DOHH2 (cell line): ENCODE results near the gene DCAF5.

Source experiments
- H3F3A ChIP-seq: fragments of 200-600 bp; sonication (generic), shearing (Covaris generic); 2 replicates; pipeline ENCODE4 v1.6.0; 2016; ENCODE audit warnings: antibody characterized with exemption, mild to moderate bottlenecking; ENCODE audit not compliant: control insufficient read depth, insufficient read depth
- H3K27ac ChIP-seq: fragments of 200-600 bp; sonication (generic); 2 replicates; pipeline ENCODE4 v1.5.1; 2014; ENCODE audit warnings: low read depth, mild to moderate bottlenecking, low read length, moderate library complexity
- H3K27me3 ChIP-seq: fragments of 200-600 bp; sonication (generic); 2 replicates; pipeline ENCODE4 v1.6.1; 2014; ENCODE audit warnings: mild to moderate bottlenecking, low read length, mixed read lengths; ENCODE audit not compliant: control insufficient read depth
- H3K36me3 ChIP-seq: fragments of 200-600 bp; sonication (generic); 2 replicates; pipeline ENCODE4 v1.6.1; 2014; ENCODE audit warnings: mild to moderate bottlenecking, low read length, moderate library complexity, mixed read lengths; ENCODE audit not compliant: control insufficient read depth
- H3K4me1 ChIP-seq: fragments of 200-600 bp; sonication (generic); 2 replicates; pipeline ENCODE4 v1.6.1; 2014; ENCODE audit warnings: mild to moderate bottlenecking, low read length, mixed read lengths; ENCODE audit not compliant: control insufficient read depth
- H3K4me2 ChIP-seq: fragments of 200-600 bp; sonication (generic); 2 replicates; pipeline ENCODE4 v1.6.0; 2014; ENCODE audit warnings: mild to moderate bottlenecking, low read length, moderate library complexity
- H3K4me3 ChIP-seq: fragments of 200-600 bp; sonication (generic); 2 replicates; pipeline ENCODE4 v1.5.1; 2014; ENCODE audit warnings: mild to moderate bottlenecking, low read length, mixed read lengths
- H3K79me2 ChIP-seq: fragments of 200-600 bp; sonication (generic); 2 replicates; pipeline ENCODE4 v1.6.1; 2014; ENCODE audit warnings: mild to moderate bottlenecking, low read length, mixed read lengths; ENCODE audit not compliant: control insufficient read depth
- H3K9me2 ChIP-seq: fragments of 200-600 bp; sonication (generic); replicated peaks from 2 replicates; pipeline ENCODE4 v1.6.1; 2014; ENCODE audit warnings: mild to moderate bottlenecking, low read length, mixed read lengths; ENCODE audit not compliant: control insufficient read depth
- H3K9me3 ChIP-seq: fragments of 200-600 bp; sonication (generic); 2 replicates; pipeline ENCODE4 v1.6.1; 2014; ENCODE audit warnings: antibody characterized with exemption, low read length, mixed read lengths; ENCODE audit not compliant: control insufficient read depth, insufficient read depth
- H4K20me1 ChIP-seq: fragments of 200-600 bp; sonication (generic); 2 replicates; pipeline ENCODE4 v1.6.0; 2014; ENCODE audit warnings: low read depth, mild to moderate bottlenecking, antibody characterized with exemption, low read length, moderate library complexity; ENCODE audit not compliant: control insufficient read depth, insufficient read depth
- EZH2phosphoT487 ChIP-seq: fragments of 200-600 bp; sonication (generic); IDR thresholded peaks from 2 replicates; pipeline ENCODE4 v1.6.1; 2017; ENCODE audit warnings: borderline replicate concordance, mild to moderate bottlenecking, antibody characterized with exemption, low read length, moderate library complexity, mixed read lengths
- TF ChIP-seq, protein P1 (sequence below): fragments of 200-600 bp; sonication (generic); IDR thresholded peaks from one replicate; pipeline ENCODE4 v1.5.1; 2014; ENCODE audit warnings: antibody characterized with exemption, mild to moderate bottlenecking, low read depth, low read length; ENCODE audit not compliant: poor library complexity, severe bottlenecking

The DCAF5 gene

DNA sequence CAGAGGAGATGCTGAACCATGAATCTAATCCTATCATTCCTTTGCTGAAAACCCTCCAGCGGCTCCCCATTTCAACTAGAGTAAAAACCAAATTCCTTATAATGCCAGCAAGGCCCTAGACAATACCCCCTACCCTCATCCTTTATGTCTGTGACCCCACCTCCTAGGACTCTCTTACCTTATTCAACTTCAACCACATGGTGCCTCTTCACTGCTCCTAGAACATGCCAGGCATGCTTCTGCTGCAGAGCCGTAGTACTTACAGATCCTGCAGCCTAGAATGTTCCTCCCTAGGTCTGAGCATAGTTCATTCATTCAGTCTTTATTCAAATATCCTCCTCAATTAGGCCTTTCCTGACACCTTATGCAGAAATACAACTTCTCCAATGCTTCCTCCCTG, 54.9 kb downstream of the DCAF5 start:
- Histone ChIP-seq H3K27me3 (no peaks in the 10 kb centered on the region), H3K9me2 (no peaks in the 10 kb centered on the region), H3K4me1 (no peaks in the 10 kb centered on the region), H3K4me2 (no peak overlapping the region), H3K36me3 (peaks cover 10% of the 10 kb centered on the region; the same call in 1 of the 2 replicates), H3K4me3 (no peak overlapping the region), H3K9me3 (no peaks in the 10 kb centered on the region), H3K27ac (no peak overlapping the region), H3K79me2 (no peaks in the 10 kb centered on the region), H3F3A (no peaks in the 10 kb centered on the region), H4K20me1 (no peaks in the 10 kb centered on the region)
- TF ChIP-seq, protein P1, sequence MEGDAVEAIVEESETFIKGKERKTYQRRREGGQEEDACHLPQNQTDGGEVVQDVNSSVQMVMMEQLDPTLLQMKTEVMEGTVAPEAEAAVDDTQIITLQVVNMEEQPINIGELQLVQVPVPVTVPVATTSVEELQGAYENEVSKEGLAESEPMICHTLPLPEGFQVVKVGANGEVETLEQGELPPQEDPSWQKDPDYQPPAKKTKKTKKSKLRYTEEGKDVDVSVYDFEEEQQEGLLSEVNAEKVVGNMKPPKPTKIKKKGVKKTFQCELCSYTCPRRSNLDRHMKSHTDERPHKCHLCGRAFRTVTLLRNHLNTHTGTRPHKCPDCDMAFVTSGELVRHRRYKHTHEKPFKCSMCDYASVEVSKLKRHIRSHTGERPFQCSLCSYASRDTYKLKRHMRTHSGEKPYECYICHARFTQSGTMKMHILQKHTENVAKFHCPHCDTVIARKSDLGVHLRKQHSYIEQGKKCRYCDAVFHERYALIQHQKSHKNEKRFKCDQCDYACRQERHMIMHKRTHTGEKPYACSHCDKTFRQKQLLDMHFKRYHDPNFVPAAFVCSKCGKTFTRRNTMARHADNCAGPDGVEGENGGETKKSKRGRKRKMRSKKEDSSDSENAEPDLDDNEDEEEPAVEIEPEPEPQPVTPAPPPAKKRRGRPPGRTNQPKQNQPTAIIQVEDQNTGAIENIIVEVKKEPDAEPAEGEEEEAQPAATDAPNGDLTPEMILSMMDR: no peak
- no peak for TF ChIP-seq EZH2phosphoT487

DNA sequence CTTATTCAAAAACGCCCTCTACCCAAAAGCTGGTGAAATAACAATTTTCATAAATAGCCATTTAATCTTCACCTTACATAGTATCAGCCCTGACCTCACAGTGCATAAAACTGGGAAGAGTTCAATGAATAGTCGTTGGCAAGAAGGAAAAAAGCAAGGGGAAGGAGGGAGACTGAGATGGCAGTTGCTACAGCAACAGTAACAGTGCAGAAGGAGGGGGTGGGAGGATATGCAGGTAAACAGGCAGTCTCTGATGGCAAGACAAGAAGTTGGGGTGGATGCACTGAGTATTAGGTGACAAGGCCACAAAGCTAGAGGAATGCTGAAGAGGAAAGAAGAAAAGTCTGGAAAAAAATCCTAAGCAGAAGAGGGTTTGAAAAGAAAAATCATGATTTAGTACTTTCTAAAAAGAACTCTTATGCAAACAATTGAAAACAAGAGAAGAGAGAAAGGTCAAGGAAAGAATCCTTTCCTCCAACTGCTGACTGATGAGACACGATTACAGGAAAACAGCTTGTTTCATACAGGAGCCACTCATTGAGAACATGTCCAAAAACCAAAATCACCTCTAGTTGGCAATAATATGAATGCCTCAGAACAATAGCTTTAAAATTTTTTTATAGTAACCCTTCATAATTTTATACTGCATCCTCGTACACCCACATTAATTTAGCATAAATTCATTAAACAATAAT, 56.0 kb downstream of the DCAF5 start:
- Histone ChIP-seq H3K4me3 (no peak overlapping the region), H3F3A (no peaks in the 10 kb centered on the region), H3K4me1 (no peaks in the 10 kb centered on the region), H3K4me2 (no peak overlapping the region), H3K27me3 (no peaks in the 10 kb centered on the region), H3K9me3 (no peaks in the 10 kb centered on the region), H3K9me2 (no peaks in the 10 kb centered on the region), H4K20me1 (no peaks in the 10 kb centered on the region), H3K36me3 (0 out of 2 replicates have a peak, but pooled peaks cover 7% of the 10 kb centered on the region), H3K27ac (no peak overlapping the region), H3K79me2 (no peaks in the 10 kb centered on the region)
- TF ChIP-seq, protein P1: no peak
- no peak for TF ChIP-seq EZH2phosphoT487

DNA sequence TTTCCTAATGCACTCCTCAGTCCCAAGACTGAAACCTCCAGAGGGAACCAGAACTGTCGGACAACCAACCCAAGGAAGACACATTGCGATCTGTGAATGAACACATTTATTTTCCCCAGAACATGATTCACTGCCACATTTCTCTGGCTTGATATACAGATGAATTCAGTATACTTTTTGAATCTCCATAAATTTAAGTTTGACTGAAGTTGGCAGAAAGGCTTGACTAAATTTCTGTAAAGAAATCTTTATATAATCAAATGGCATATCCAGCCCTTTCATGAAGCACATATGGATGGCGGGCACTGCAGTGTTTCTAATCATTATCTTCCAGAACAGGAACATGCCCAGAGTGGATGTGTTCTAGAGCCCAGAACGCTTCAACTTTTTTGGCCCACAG, 56.7 kb downstream of the DCAF5 start:
- Histone ChIP-seq H3K9me2 (no peaks in the 10 kb centered on the region), H3K79me2 (no peaks in the 10 kb centered on the region)

More for the DNA sequence above, 56.7 kb downstream of the DCAF5 start:
- no peaks in the 10 kb centered on the region for H3K4me1 ChIP-seq
- H3K36me3 ChIP-seq: peaks cover 10% of the 10 kb centered on the region
- no peaks in the 10 kb centered on the region for H4K20me1 ChIP-seq
- no peaks in the 10 kb centered on the region for H3K9me3 ChIP-seq
- TF ChIP-seq EZH2phosphoT487: no peak
- TF ChIP-seq, protein P1: no peak
- H3K4me3 ChIP-seq: no peak overlapping the region
- H3F3A ChIP-seq: no peaks in the 10 kb centered on the region
- no peak overlapping the region for H3K4me2 ChIP-seq
- no peak overlapping the region for H3K27ac ChIP-seq
- H3K27me3 ChIP-seq: no peaks in the 10 kb centered on the region
